ENCODE measurements around the gene SPPL2A. TPM values are rescaled to one million over a fixed set of nuclear protein-coding genes. Genes with fewer than 3 reads are reported as not detected.
A peak's percentile ranks its signal among the peaks of the same experiment; 100 is the strongest.

The SPPL2A gene
- total and polyA plus RNA-seq, 10 of the 15 experiments (the other 5 are each of a cell fraction or from before 2014, with no cell fraction given), result 11.3 to 83.8 (median 44.0) TPM

GRCh38 chr15:50686469-50687301 is 78.8 kb downstream of the SPPL2A start, which contains the start of gene TRPM7 (continued):
- TF ChIP-seq EP300 (IDR thresholded peaks at IDR 0.05; ENCODE audit: borderline replicate concordance in 1 of 2, control insufficient read depth in 1 of 2, low read depth in 2 of 2, low read length in 2 of 2) (no peak), POLR2AphosphoS5 (IDR thresholded peaks at IDR 0.05; ENCODE audit: low read length) (peak; percentile 95), CEBPB (IDR thresholded peaks at IDR 0.05; ENCODE audit: borderline replicate concordance in 1 of 2, low read depth in 2 of 2, low read length in 2 of 2) (peak in 1 of 2 experiments; percentile 63; a peak in 1 of 4 replicates), MEF2A (IDR thresholded peaks at IDR 0.05; ENCODE audit: insufficient read depth, low read depth, low read length) (peak; percentile 19; the same call in 1 of the 2 replicates), ATF7 (IDR thresholded peaks at IDR 0.05; ENCODE audit: low read depth) (0 out of 2 replicates have a peak, but pooled peaks have one; percentile 9), ATF2 (IDR thresholded peaks at IDR 0.05; ENCODE audit: low read length) (no peak), NFIC (IDR thresholded peaks at IDR 0.05; ENCODE audit: low read depth, low read length) (no peak), CBFB (IDR thresholded peaks at IDR 0.05; ENCODE audit: low read depth) (peak; percentile 19), E4F1 (IDR thresholded peaks at IDR 0.05; ENCODE audit: borderline replicate concordance, partially characterized antibody) (no peak), KLF5 (IDR thresholded peaks at IDR 0.05; ENCODE audit: partially characterized antibody) (peak; percentile 36), SRF (IDR thresholded peaks at IDR 0.05; ENCODE audit: low read depth in 2 of 2, low read length in 2 of 2) (no peak), ZBTB11 (CRISPR knock-in tag; IDR thresholded peaks at IDR 0.05) (no peak), SIN3A (IDR thresholded peaks at IDR 0.05; ENCODE audit: low read depth, low read length) (no peak; the same call in 1 of the 2 replicates)
- TF ChIP-seq, protein P1, sequence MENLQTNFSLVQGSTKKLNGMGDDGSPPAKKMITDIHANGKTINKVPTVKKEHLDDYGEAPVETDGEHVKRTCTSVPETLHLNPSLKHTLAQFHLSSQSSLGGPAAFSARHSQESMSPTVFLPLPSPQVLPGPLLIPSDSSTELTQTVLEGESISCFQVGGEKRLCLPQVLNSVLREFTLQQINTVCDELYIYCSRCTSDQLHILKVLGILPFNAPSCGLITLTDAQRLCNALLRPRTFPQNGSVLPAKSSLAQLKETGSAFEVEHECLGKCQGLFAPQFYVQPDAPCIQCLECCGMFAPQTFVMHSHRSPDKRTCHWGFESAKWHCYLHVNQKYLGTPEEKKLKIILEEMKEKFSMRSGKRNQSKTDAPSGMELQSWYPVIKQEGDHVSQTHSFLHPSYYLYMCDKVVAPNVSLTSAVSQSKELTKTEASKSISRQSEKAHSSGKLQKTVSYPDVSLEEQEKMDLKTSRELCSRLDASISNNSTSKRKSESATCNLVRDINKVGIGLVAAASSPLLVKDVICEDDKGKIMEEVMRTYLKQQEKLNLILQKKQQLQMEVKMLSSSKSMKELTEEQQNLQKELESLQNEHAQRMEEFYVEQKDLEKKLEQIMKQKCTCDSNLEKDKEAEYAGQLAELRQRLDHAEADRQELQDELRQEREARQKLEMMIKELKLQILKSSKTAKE (IDR thresholded peaks at IDR 0.05; ENCODE audit: low read depth, poor library complexity, severe bottlenecking), result no peak
- TF ChIP-seq, protein P2, sequence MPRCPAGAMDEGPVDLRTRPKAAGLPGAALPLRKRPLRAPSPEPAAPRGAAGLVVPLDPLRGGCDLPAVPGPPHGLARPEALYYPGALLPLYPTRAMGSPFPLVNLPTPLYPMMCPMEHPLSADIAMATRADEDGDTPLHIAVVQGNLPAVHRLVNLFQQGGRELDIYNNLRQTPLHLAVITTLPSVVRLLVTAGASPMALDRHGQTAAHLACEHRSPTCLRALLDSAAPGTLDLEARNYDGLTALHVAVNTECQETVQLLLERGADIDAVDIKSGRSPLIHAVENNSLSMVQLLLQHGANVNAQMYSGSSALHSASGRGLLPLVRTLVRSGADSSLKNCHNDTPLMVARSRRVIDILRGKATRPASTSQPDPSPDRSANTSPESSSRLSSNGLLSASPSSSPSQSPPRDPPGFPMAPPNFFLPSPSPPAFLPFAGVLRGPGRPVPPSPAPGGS (IDR thresholded peaks at IDR 0.05; ENCODE audit: borderline replicate concordance, insufficient read depth, low read depth, low read length, poor library complexity, severe bottlenecking), result peak; percentile 72

Data from GM12878 (cell line).